H1 (cell line): Measurements from ENCODE around the gene SMIM29. TPM values are rescaled to one million over a fixed set of nuclear protein-coding genes. Genes with fewer than 3 reads are reported as not detected.

Experiments used
- CHD1 ChIP-seq: IDR thresholded peaks from 2 replicates; pipeline ENCODE4 v1.6.1; 2012; ENCODE audit warnings: low read depth, low read length, improper control_type of control experiment
- EGR1 ChIP-seq: IDR thresholded peaks from 2 replicates; pipeline ENCODE4 v1.6.1; 2011; ENCODE audit warnings: low read depth, low read length, borderline replicate concordance
- HDAC2 ChIP-seq, 2 experiments: fragments of 300-600 bp in 1 of 2; sonication (generic) in 1 of 2; IDR thresholded peaks; 2 replicates each; pipeline ENCODE4 v1.6.1; 2011 to 2012; ENCODE audit warnings: low read depth in 2 of 2, low read length in 2 of 2, mild to moderate bottlenecking in 2 of 2, moderate library complexity in 2 of 2, borderline replicate concordance in 1 of 2, inconsistent platforms in 1 of 2
- HDAC6 ChIP-seq: IDR thresholded peaks from one replicate; pipeline ENCODE4 v1.7.1; 2012; ENCODE audit warnings: low read depth, mild to moderate bottlenecking, inconsistent platforms, low read length, moderate library complexity
- MAFK ChIP-seq: IDR thresholded peaks from 2 replicates; pipeline ENCODE4 v1.6.1; 2012; ENCODE audit warnings: low read depth, mild to moderate bottlenecking, improper control_type of control experiment, low read length
- PHF8 ChIP-seq: fragments of 200-600 bp; sonication (generic); conservative IDR thresholded peaks from 2 replicates; pipeline ENCODE4 v1.7.1; 2012; ENCODE audit warnings: low read depth, mild to moderate bottlenecking, inconsistent platforms, low read length, moderate library complexity
- POU5F1 ChIP-seq: IDR thresholded peaks from 2 replicates; pipeline ENCODE4 v1.6.1; 2011; ENCODE audit warnings: low read depth, mild to moderate bottlenecking, low read length, moderate library complexity
- RBBP5 ChIP-seq: IDR thresholded peaks from 2 replicates; pipeline ENCODE4 v1.7.1; 2012; ENCODE audit warnings: low read depth, mild to moderate bottlenecking, inconsistent platforms, low read length, moderate library complexity, borderline replicate concordance
- RFX5 ChIP-seq: IDR thresholded peaks from 2 replicates; pipeline ENCODE4 v1.6.1; 2011; ENCODE audit warnings: low read depth, low read length, improper control_type of control experiment, borderline replicate concordance
- SAP30 ChIP-seq: fragments of 300-600 bp; sonication (generic); IDR thresholded peaks from 2 replicates; pipeline ENCODE4 v1.7.1; 2012; ENCODE audit warnings: low read length, moderate library complexity, mild to moderate bottlenecking, inconsistent platforms; ENCODE audit not compliant: insufficient read depth, insufficient replicate concordance
- SP2 ChIP-seq: IDR thresholded peaks from 2 replicates; pipeline ENCODE4 v1.6.1; 2012; ENCODE audit warnings: mild to moderate bottlenecking, low read length, inconsistent platforms
- SUZ12 ChIP-seq: fragments of 200-600 bp; sonication (generic); IDR thresholded peaks from 2 replicates; pipeline ENCODE4 v1.6.1; 2012; ENCODE audit warnings: mild to moderate bottlenecking, inconsistent platforms, low read length, moderate library complexity, mixed read lengths
- TAF7 ChIP-seq: optimal IDR thresholded peaks from 2 replicates; pipeline ENCODE3; 2011; ENCODE audit warnings: low read depth, mild to moderate bottlenecking, inconsistent platforms, low read length, moderate library complexity, borderline replicate concordance
- YY1 ChIP-seq: IDR thresholded peaks from 2 replicates; pipeline ENCODE4 v1.6.1; 2011; ENCODE audit warnings: low read depth, mild to moderate bottlenecking, low read length
- polyA plus RNA-seq, 7 experiments: library from polyadenylated mRNA; depleted of rRNA in 3 of 7; stranded (reverse) in 5 of 7; unstranded in 2 of 7; fragments of >200 nt in 5 of 7; fragments of 200-250 nt in 2 of 7; gene quantifications; 1 replicate in 5 of 7; 2 replicates in 1 of 7; 4 replicates in 1 of 7; pipeline versions ENCODE4 v1.2.1 to v1.2.3, GENCODE V29; 2011 to 2013; ENCODE audit warnings: missing spikeins in 2 of 7, mixed read lengths in 2 of 7
- total RNA-seq: library from RNA; stranded (reverse); fragmentation: NEBNext Ultra II Directional; extraction: Animal tissue kit (Norgen Biotek cat#: 25700); gene quantifications from 2 replicates; pipeline ENCODE4 v1.2.1, GENCODE V29; 2021

Gene SMIM29
- total and polyA plus RNA-seq, 2 of the 8 experiments (the other 6 are each of a cell fraction or from before 2014, with no cell fraction given): 7.0 to 22.4 TPM

- TF ChIP-seq MAFK (no peak; the same call in 1 of the 2 replicates), PHF8 (peak; percentile 34), TAF7 (peak; percentile 74), SAP30 (no peak), RFX5 (no peak), SP2 (no peak), SUZ12 (no peak), HDAC2 (IDR thresholded peaks at IDR 0.05; ENCODE audit: borderline replicate concordance in 1 of 2, low read depth in 2 of 2, low read length in 2 of 2) (0 out of 4 replicates have a peak, but pooled peaks of 1 of the 2 experiments have one; percentile 70), YY1 (peak; percentile 80), HDAC6 (no peak), CHD1 (no peak), EGR1 (peak; percentile 10), RBBP5 (no peak), POU5F1 (no peak)
Measured at GRCh38 chr6:34235307-34236130, 13.3 kb downstream of the SMIM29 start (continued).
